Fibroblast of lung (primary cell): Measurements from ENCODE around the gene CORT.

ENCODE experiments used
- CTCF ChIP-seq, 2 donors: IDR thresholded peaks in 1 of 2; conservative IDR thresholded peaks in 1 of 2; 1 replicate in 1 of 2; 2 replicates in 1 of 2; pipeline ENCODE4 v1.5.1; 2011 to 2012; ENCODE audit warnings: low read length in 2 of 2, control low read depth in 1 of 2, inconsistent platforms in 1 of 2, low read depth in 1 of 2, mild to moderate bottlenecking in 1 of 2
- EZH2 ChIP-seq: IDR thresholded peaks from 2 replicates; pipeline ENCODE4 v1.5.1; 2012; ENCODE audit warnings: low read length, control low read depth, mild to moderate bottlenecking; ENCODE audit errors: missing control alignments

- no peak for TF ChIP-seq CTCF (conservative IDR thresholded peaks at IDR 0.05 in 1 of 2, IDR thresholded peaks at IDR 0.05 in 1 of 2; ENCODE audit: low read depth in 1 of 2, low read length in 2 of 2)
- no peak for TF ChIP-seq EZH2
Measured at GRCh38 chr1:10429868-10430215, 20.0 kb upstream of the CORT start.
